Mesendoderm (in vitro differentiated cells): Measurements from ENCODE around the gene IPO11.

Experiments
- DNase-seq: peaks from one replicate; pipeline ENCODE4 v3.0.0; 2013
- H2AK5ac ChIP-seq: 2 replicates; pipeline ENCODE4 v1.6.1; 2013; ENCODE audit warnings: low read length, inconsistent platforms
- H2BK120ac ChIP-seq: 2 replicates; pipeline ENCODE4 v1.6.1; 2013; ENCODE audit warnings: low read depth, mild to moderate bottlenecking, low read length, moderate library complexity, mixed read lengths
- H2BK15ac ChIP-seq: replicated peaks from 2 replicates; pipeline ENCODE4 v1.6.1; 2013; ENCODE audit warnings: low read depth, mild to moderate bottlenecking, moderate library complexity
- H2BK5ac ChIP-seq: 2 replicates; pipeline ENCODE4 v1.6.1; 2013; ENCODE audit warnings: low read length, inconsistent platforms
- H3K18ac ChIP-seq: 2 replicates; pipeline ENCODE4 v1.6.1; 2013; ENCODE audit warnings: mild to moderate bottlenecking, low read length, mixed read lengths
- H3K23ac ChIP-seq: one replicate; pipeline ENCODE4 v1.6.1; 2013; ENCODE audit warnings: low read length
- H3K27ac ChIP-seq: 2 replicates; pipeline ENCODE4 v1.5.1; 2013; ENCODE audit warnings: low read depth, mild to moderate bottlenecking, inconsistent platforms, low read length, moderate library complexity
- H3K27me3 ChIP-seq: 2 replicates; pipeline ENCODE4 v1.6.1; 2013; ENCODE audit warnings: low read length, control low read depth, mild to moderate bottlenecking, inconsistent platforms; ENCODE audit not compliant: insufficient read depth, poor library complexity
- H3K36me3 ChIP-seq: 2 replicates; pipeline ENCODE4 v1.6.1; 2013; ENCODE audit warnings: low read length, inconsistent platforms; ENCODE audit not compliant: control insufficient read depth, insufficient read depth
- H3K4ac ChIP-seq: one replicate; pipeline ENCODE4 v1.6.1; 2013; ENCODE audit warnings: low read depth, mild to moderate bottlenecking, low read length, moderate library complexity
- H3K4me1 ChIP-seq: 2 replicates; pipeline ENCODE4 v1.6.1; 2013; ENCODE audit warnings: low read depth, low read length, inconsistent platforms; ENCODE audit not compliant: control insufficient read depth
- H3K4me2 ChIP-seq: 2 replicates; pipeline ENCODE4 v1.6.1; 2013; ENCODE audit warnings: low read length
- H3K4me3 ChIP-seq: 2 replicates; pipeline ENCODE4 v1.5.1; 2013; ENCODE audit warnings: mild to moderate bottlenecking, low read length
- H3K56ac ChIP-seq: one replicate; pipeline ENCODE4 v1.6.1; 2013; ENCODE audit warnings: low read length
- H3K79me1 ChIP-seq: 2 replicates; pipeline ENCODE4 v1.6.1; 2013; ENCODE audit warnings: low read length, inconsistent platforms
- H3K79me2 ChIP-seq: 2 replicates; pipeline ENCODE4 v1.6.1; 2013; ENCODE audit warnings: mild to moderate bottlenecking, low read length; ENCODE audit not compliant: control insufficient read depth, insufficient read depth
- H3K9ac ChIP-seq: 2 replicates; pipeline ENCODE4 v1.6.1; 2013; ENCODE audit warnings: low read length, inconsistent platforms
- H4K5ac ChIP-seq: one replicate; pipeline ENCODE4 v1.6.1; 2013; ENCODE audit warnings: low read length
- H4K8ac ChIP-seq: one replicate; pipeline ENCODE4 v1.6.1; 2013; ENCODE audit warnings: low read depth, mild to moderate bottlenecking, control low read depth, low read length, moderate library complexity
- WGBS: extraction: QIAGEN DNeasy Blood & Tissue Kit; methylation state at CpG from one replicate; pipeline ENCODE4 v1.1.7; 2013; ENCODE audit warnings: low lambda C conversion rate, missing lambda C conversion rate; ENCODE audit not compliant: insufficient coverage; ENCODE audit errors: extremely low coverage; 5-methylcytosine and 5-hydroxymethylcytosine counted together

Gene IPO11

GRCh38 chr5:62643556-62644451 lies 231.2 kb downstream of the IPO11 start:
- Histone ChIP-seq H4K8ac (no peak overlapping the region), H3K36me3 (no peaks in the 10 kb centered on the region), H3K56ac (no peak overlapping the region), H3K18ac (no peak overlapping the region), H3K4me2 (no peak overlapping the region), H3K4ac (no peak overlapping the region), H3K27me3 (no peaks in the 10 kb centered on the region), H2BK5ac (no peak overlapping the region), H3K79me1 (no peaks in the 10 kb centered on the region), H3K23ac (no peak overlapping the region), H4K5ac (no peak overlapping the region), H3K4me3 (no peak overlapping the region), H3K27ac (no peak overlapping the region), H2BK120ac (no peak overlapping the region), H3K4me1 (no peaks in the 10 kb centered on the region), H2AK5ac (no peak overlapping the region), H2BK15ac (no peak overlapping the region), H3K79me2 (no peaks in the 10 kb centered on the region), H3K9ac (no peak overlapping the region)
- WGBS: no CpG with 5 or more reads among the region's 17 CpGs
- DNase-seq: no peak

- no peak overlapping the region for H3K9ac ChIP-seq
- no peak overlapping the region for H4K8ac ChIP-seq
- H3K18ac ChIP-seq: no peak overlapping the region
- H3K23ac ChIP-seq: no peak overlapping the region
- no CpG with 5 or more reads among the region's 3 CpGs for WGBS
- no peak overlapping the region for H3K27ac ChIP-seq
- no peak for DNase-seq
- H3K4me1 ChIP-seq: no peaks in the 10 kb centered on the region
- H2BK5ac ChIP-seq: no peak overlapping the region
- no peak overlapping the region for H3K56ac ChIP-seq
- no peak overlapping the region for H4K5ac ChIP-seq
- H3K79me1 ChIP-seq: no peaks in the 10 kb centered on the region
- H3K36me3 ChIP-seq: no peaks in the 10 kb centered on the region
- no peak overlapping the region for H2BK120ac ChIP-seq
- no peak overlapping the region for H3K4me3 ChIP-seq
- no peak overlapping the region for H3K4me2 ChIP-seq
- no peak overlapping the region for H3K4ac ChIP-seq
- H3K79me2 ChIP-seq: no peaks in the 10 kb centered on the region
- H2AK5ac ChIP-seq: no peak overlapping the region
- no peaks in the 10 kb centered on the region for H3K27me3 ChIP-seq
- H2BK15ac ChIP-seq: no peak overlapping the region
These were observed 232.7 kb downstream of the IPO11 start for GRCh38 chr5:62645223-62645622.

GRCh38 chr5:62647241-62647640 lies 234.7 kb downstream of the IPO11 start:
- Histone ChIP-seq H3K4me1 (no peaks in the 10 kb centered on the region), H3K18ac (no peak overlapping the region), H4K5ac (no peak overlapping the region), H2BK15ac (no peak overlapping the region), H3K27ac (no peak overlapping the region), H2AK5ac (no peak overlapping the region), H3K79me2 (no peaks in the 10 kb centered on the region), H3K4me2 (no peak overlapping the region), H3K27me3 (no peaks in the 10 kb centered on the region), H3K4me3 (no peak overlapping the region), H3K4ac (no peak overlapping the region), H3K23ac (no peak overlapping the region), H3K36me3 (no peaks in the 10 kb centered on the region), H3K9ac (no peak overlapping the region), H3K56ac (no peak overlapping the region), H4K8ac (no peak overlapping the region), H3K79me1 (no peaks in the 10 kb centered on the region), H2BK5ac (no peak overlapping the region), H2BK120ac (no peak overlapping the region)
- DNase-seq: no peak

- H3K79me2 ChIP-seq: no peaks in the 10 kb centered on the region
- H3K9ac ChIP-seq: no peak overlapping the region
- no peak overlapping the region for H2BK15ac ChIP-seq
- H4K8ac ChIP-seq: no peak overlapping the region
- no peaks in the 10 kb centered on the region for H3K79me1 ChIP-seq
- H2BK5ac ChIP-seq: no peak overlapping the region
- DNase-seq: peak; percentile 21
- H4K5ac ChIP-seq: no peak overlapping the region
- no peak overlapping the region for H2AK5ac ChIP-seq
- no peak overlapping the region for H3K23ac ChIP-seq
- H3K4me2 ChIP-seq: no peak overlapping the region
- H3K36me3 ChIP-seq: no peaks in the 10 kb centered on the region
- no peaks in the 10 kb centered on the region for H3K4me1 ChIP-seq
- no CpG with 5 or more reads among the region's 4 CpGs for WGBS
- H3K4ac ChIP-seq: no peak overlapping the region
- no peak overlapping the region for H3K27ac ChIP-seq
- no peak overlapping the region for H3K18ac ChIP-seq
- H2BK120ac ChIP-seq: no peak overlapping the region
- H3K56ac ChIP-seq: no peak overlapping the region
- H3K27me3 ChIP-seq: no peaks in the 10 kb centered on the region
- no peak overlapping the region for H3K4me3 ChIP-seq
These were observed 236.5 kb downstream of the IPO11 start for GRCh38 chr5:62649025-62649424.

- Histone ChIP-seq H3K18ac (no peak overlapping the region), H2BK120ac (no peak overlapping the region), H4K8ac (no peak overlapping the region), H2BK15ac (no peak overlapping the region), H3K36me3 (no peaks in the 10 kb centered on the region), H4K5ac (no peak overlapping the region), H2AK5ac (no peak overlapping the region), H3K4me1 (no peaks in the 10 kb centered on the region), H3K79me1 (no peaks in the 10 kb centered on the region), H2BK5ac (no peak overlapping the region), H3K4me2 (no peak overlapping the region), H3K79me2 (no peaks in the 10 kb centered on the region), H3K56ac (no peak overlapping the region), H3K4ac (no peak overlapping the region), H3K9ac (no peak overlapping the region), H3K27ac (no peak overlapping the region), H3K27me3 (no peaks in the 10 kb centered on the region), H3K4me3 (no peak overlapping the region), H3K23ac (no peak overlapping the region)
- peak; percentile 77 for DNase-seq
- no CpG with 5 or more reads among the region's 4 CpGs for WGBS
These were observed 237.0 kb downstream of the IPO11 start for GRCh38 chr5:62649476-62650113.
